Gastrocnemius medialis (tissue), 4 donors: Measurements from ENCODE around the gene SLC5A4. TPM values are rescaled to one million over a fixed set of nuclear protein-coding genes. Genes with fewer than 3 reads are reported as not detected.
"Not testable (repeated sequence)": the region's sequence is repeated elsewhere in the genome, so short reads cannot be mapped to it uniquely, and the experiment has no call there.

Experiments used
- ATAC-seq, 2 donors: fragments of 150-250 bp; one replicate each; pipeline ENCODE4 v1.9.1; 2016
- DNase-seq, 2 donors: peaks; one replicate each; pipeline ENCODE4 v3.0.0-alpha.2; 2019
- H3K27ac ChIP-seq, 4 donors: fragments of 200-600 bp; sonication (generic); 1 replicate in 1 of 4; 2 replicates in 3 of 4; pipeline ENCODE4 v1.5.1; 2016 to 2018; ENCODE audit warnings: mild to moderate bottlenecking in 2 of 4, moderate library complexity in 1 of 4
- H3K27me3 ChIP-seq, 3 donors: fragments of 200-600 bp; sonication (generic) in 2 of 3; 1 replicate in 1 of 3; 2 replicates in 2 of 3; pipeline versions ENCODE4 v1.5.1 to v1.6.0; 2016 to 2019; ENCODE audit warnings: mild to moderate bottlenecking in 1 of 3, moderate library complexity in 1 of 3
- H3K36me3 ChIP-seq, 2 donors: fragments of 200-600 bp; sonication (generic) in 1 of 2; one replicate each; pipeline ENCODE4 v1.5.1; 2017 to 2018
- H3K4me1 ChIP-seq, 2 donors: fragments of 200-600 bp; sonication (generic) in 1 of 2; one replicate each; pipeline ENCODE4 v1.5.1; 2016 to 2017; ENCODE audit warnings: mild to moderate bottlenecking in 2 of 2
- H3K4me3 ChIP-seq, 4 donors: fragments of 200-600 bp; sonication (generic) in 3 of 4; 1 replicate in 1 of 4; 2 replicates in 3 of 4; pipeline ENCODE4 v1.5.1; 2016 to 2019; ENCODE audit warnings: mild to moderate bottlenecking in 2 of 4
- H3K9me3 ChIP-seq, 3 donors: fragments of 200-600 bp; sonication (generic) in 2 of 3; 1 replicate in 1 of 3; 2 replicates in 2 of 3; pipeline ENCODE4 v1.5.1; 2016 to 2019
- CTCF ChIP-seq, 5 experiments: fragments of 450-650 bp in 3 of 5; fragments of 200-600 bp in 2 of 5; sonication (generic) in 2 of 5; IDR thresholded peaks in 4 of 5; conservative IDR thresholded peaks in 1 of 5; 1 replicate in 4 of 5; 2 replicates in 1 of 5; pipeline ENCODE4 v1.5.1; 2016 to 2019; ENCODE audit warnings: antibody characterized with exemption in 5 of 5, mild to moderate bottlenecking in 3 of 5, moderate library complexity in 3 of 5
- POLR2A ChIP-seq, 2 donors: fragments of 450-650 bp; IDR thresholded peaks; one replicate each; pipeline ENCODE4 v1.6.1; 2017; ENCODE audit warnings: antibody characterized with exemption in 2 of 2, mild to moderate bottlenecking in 2 of 2, moderate library complexity in 2 of 2
- in situ Hi-C, 4 donors: fragments of 200-750 bp; cut with MboI; loops; one replicate each; pipeline versions ENCODE4 v1.15.0 to v1.8.0; 2017; ENCODE audit warnings: low sequenced_read_pairs in 4 of 4
- intact Hi-C: fragments of 100-400 bp; cut with DNase I; formaldehyde crosslinking; loops from one replicate; pipeline ENCODE4 v1.15.1; 2023; ENCODE audit warnings: low total_unique reads
- total RNA-seq, 4 donors: library from RNA; depleted of rRNA; stranded (reverse); fragments of >200 nt; gene quantifications; one replicate each; pipeline versions ENCODE4 v1.1.0 to v1.2.3, GENCODE V29; 2016

Gene SLC5A4
- total RNA-seq, 4 donors from 2014 or later, result 0.18 TPM; not detected in 3

GRCh38 chr22:32199341-32199740 lies 55.8 kb downstream of the SLC5A4 start:
- H3K4me3 ChIP-seq, result no peak overlapping the region
- no peak for DNase-seq
- peaks cover 15 to 25% (median 15%) of the 10 kb centered on the region in 3 donors for H3K27me3 ChIP-seq
- in situ Hi-C loops, result no loop called here
- peaks cover 0 to 5% of the 10 kb centered on the region in 2 donors for H3K4me1 ChIP-seq
- H3K27ac ChIP-seq, result no peak overlapping the region
- no peak for ATAC-seq
- TF ChIP-seq CTCF (IDR thresholded peaks at IDR 0.05 in 4 of 5, conservative IDR thresholded peaks at IDR 0.05 in 1 of 5), result no peak
- no peak for TF ChIP-seq POLR2A (IDR thresholded peaks at IDR 0.05)
- intact Hi-C loops, result no loop called here
- no peaks in the 10 kb centered on the region for H3K36me3 ChIP-seq
- no peaks in the 10 kb centered on the region for H3K9me3 ChIP-seq

GRCh38 chr22:32197553-32198226 lies 57.5 kb downstream of the SLC5A4 start:
- H3K27ac ChIP-seq, H3K4me3 ChIP-seq, H3K9me3 ChIP-seq, DNase-seq, in situ Hi-C loops, ATAC-seq, intact Hi-C loops, H3K36me3 ChIP-seq, H3K4me1 ChIP-seq, H3K27me3 ChIP-seq: not testable (repeated sequence)

- ATAC-seq, in situ Hi-C loops, DNase-seq, H3K36me3 ChIP-seq, H3K9me3 ChIP-seq, intact Hi-C loops, H3K4me3 ChIP-seq, H3K27me3 ChIP-seq, H3K4me1 ChIP-seq, H3K27ac ChIP-seq: not testable (repeated sequence)
Observed at GRCh38 chr22:32195900-32196299, 59.2 kb downstream of the SLC5A4 start.

GRCh38 chr22:32193346-32193745 lies 61.8 kb downstream of the SLC5A4 start:
- H3K27me3 ChIP-seq, H3K4me1 ChIP-seq, H3K27ac ChIP-seq, H3K36me3 ChIP-seq, ATAC-seq, DNase-seq, intact Hi-C loops, H3K4me3 ChIP-seq, H3K9me3 ChIP-seq, in situ Hi-C loops: not testable (repeated sequence)

GRCh38 chr22:32191021-32191420 lies 64.1 kb downstream of the SLC5A4 start:
- H3K9me3 ChIP-seq, H3K4me1 ChIP-seq, intact Hi-C loops, H3K27me3 ChIP-seq, H3K4me3 ChIP-seq, H3K36me3 ChIP-seq, in situ Hi-C loops, DNase-seq, H3K27ac ChIP-seq, ATAC-seq: not testable (repeated sequence)

- DNase-seq (no peak), ATAC-seq (no peak)
- intact Hi-C loops (no loop called here), in situ Hi-C loops (no loop called here)
- no peak overlapping the region for H3K4me3 ChIP-seq
- no peaks in the 10 kb centered on the region for H3K27me3 ChIP-seq
- no peaks in the 10 kb centered on the region for H3K4me1 ChIP-seq
- TF ChIP-seq POLR2A (IDR thresholded peaks at IDR 0.05), result no peak
- no peak for TF ChIP-seq CTCF (IDR thresholded peaks at IDR 0.05 in 4 of 5, conservative IDR thresholded peaks at IDR 0.05 in 1 of 5)
- H3K36me3 ChIP-seq, result no peaks in the 10 kb centered on the region
- H3K9me3 ChIP-seq, result no peaks in the 10 kb centered on the region
- no peak overlapping the region for H3K27ac ChIP-seq
Observed at GRCh38 chr22:32185821-32186220, 69.3 kb downstream of the SLC5A4 start.

GRCh38 chr22:32183625-32184024 lies 71.5 kb downstream of the SLC5A4 start:
- no peak overlapping the region for H3K27ac ChIP-seq
- ATAC-seq (no peak), DNase-seq (no peak)
- in situ Hi-C loops, result no loop called here
- no peak overlapping the region for H3K4me3 ChIP-seq
- peaks cover 0 to under 1% (median 0%) of the 10 kb centered on the region in 3 donors for H3K27me3 ChIP-seq
- intact Hi-C loops, result no loop called here
- H3K9me3 ChIP-seq, result no peaks in the 10 kb centered on the region
- no peaks in the 10 kb centered on the region for H3K36me3 ChIP-seq
- no peaks in the 10 kb centered on the region for H3K4me1 ChIP-seq
- TF ChIP-seq POLR2A (IDR thresholded peaks at IDR 0.05) (no peak), CTCF (IDR thresholded peaks at IDR 0.05 in 4 of 5, conservative IDR thresholded peaks at IDR 0.05 in 1 of 5) (no peak)
